Stromal cell of bone marrow (primary cell): Measurements from ENCODE around the gene DCPS.
A peak's percentile ranks its signal among the peaks of the same experiment; 100 is the strongest.

Source experiments
- DNase-seq: peaks from one replicate; pipeline ENCODE4 v3.0.0-alpha.2; 2012; ENCODE audit warnings: low read depth

The DCPS gene

GRCh38 chr11:126328938-126329643 is 25.2 kb downstream of the DCPS start:
- DNase-seq = no peak

- no peak for DNase-seq
Observed at GRCh38 chr11:126329644-126330211, 25.9 kb downstream of the DCPS start.

- DNase-seq = no peak
Observed at GRCh38 chr11:126331286-126331685, 27.4 kb downstream of the DCPS start.

- peak; percentile 90 for DNase-seq
Observed at GRCh38 chr11:126332221-126332711, 28.4 kb downstream of the DCPS start.

GRCh38 chr11:126333142-126333541 is 29.3 kb downstream of the DCPS start:
- no peak for DNase-seq

GRCh38 chr11:126334659-126335462 is 31.0 kb downstream of the DCPS start:
- DNase-seq = no peak

GRCh38 chr11:126335463-126335760 is 31.6 kb downstream of the DCPS start:
- DNase-seq = no peak

- no peak for DNase-seq
Observed at GRCh38 chr11:126336138-126336541, 32.3 kb downstream of the DCPS start.

- DNase-seq = no peak
Observed at GRCh38 chr11:126336671-126337101, 32.8 kb downstream of the DCPS start.

- DNase-seq = no peak
Observed at GRCh38 chr11:126337126-126337473, 33.2 kb downstream of the DCPS start.

- no peak for DNase-seq
Observed at GRCh38 chr11:126337474-126338241, 33.8 kb downstream of the DCPS start.

- no peak for DNase-seq
Observed at GRCh38 chr11:126338346-126339055, 34.6 kb downstream of the DCPS start.

- no peak for DNase-seq
Observed at GRCh38 chr11:126339073-126339862, 35.4 kb downstream of the DCPS start.

GRCh38 chr11:126339863-126340434 is 36.1 kb downstream of the DCPS start:
- DNase-seq = no peak

GRCh38 chr11:126340960-126341606 is 37.2 kb downstream of the DCPS start:
- no peak for DNase-seq

- no peak for DNase-seq
Observed at GRCh38 chr11:126341760-126342161, 37.9 kb downstream of the DCPS start.

GRCh38 chr11:126343051-126343450 is 39.2 kb downstream of the DCPS start:
- DNase-seq = no peak

- no peak for DNase-seq
Observed at GRCh38 chr11:126344141-126345080, 40.6 kb downstream of the DCPS start.

GRCh38 chr11:126345283-126345682 is 41.4 kb downstream of the DCPS start:
- DNase-seq = no peak
